H1 (cell line): ENCODE results near the gene ARHGAP6. TPM values are rescaled to one million over a fixed set of nuclear protein-coding genes. Genes with fewer than 3 reads are reported as not detected.

Source experiments
- CTCF ChIA-PET: fragments of 300-600 bp; sonication (Branson Sonifier 250); formaldehyde crosslinking; loops from one replicate; lab custom pipeline; 2021; ENCODE audit not compliant: partially characterized antibody; lab: Charles Lee
- POLR2A ChIA-PET: fragments of 300-600 bp; sonication (Branson Sonifier 250); formaldehyde crosslinking; loops from one replicate; lab custom pipeline; 2021; ENCODE audit warnings: inconsistent platforms; ENCODE audit not compliant: partially characterized antibody; lab: Charles Lee
- DNase-seq, 2 experiments: peaks; one replicate each; pipeline versions ENCODE4 v3.0.0 to v3.0.0-alpha.2; 2010 to 2022; ENCODE audit warnings: low spot score in 2 of 2, low read depth in 1 of 2, mixed read lengths in 1 of 2
- FAIRE-seq: peaks from 2 replicates; lab custom pipeline; 2011; peaks lifted over from hg19 to GRCh38; lab: Jason Lieb, UNC
- H2AFZ ChIP-seq: 2 replicates; pipeline ENCODE4 v1.8.1; 2012; ENCODE audit warnings: low read length, inconsistent platforms
- H2AK5ac ChIP-seq: 2 replicates; pipeline ENCODE4 v1.6.1; 2013; ENCODE audit warnings: low read depth, low read length
- H2BK120ac ChIP-seq: replicated peaks from 2 replicates; pipeline ENCODE3; 2013; ENCODE audit warnings: low read depth, low read length, inconsistent platforms
- H2BK12ac ChIP-seq: 2 replicates; pipeline ENCODE4 v1.6.1; 2013; ENCODE audit warnings: low read depth, low read length
- H2BK15ac ChIP-seq: 2 replicates; pipeline ENCODE4 v1.6.1; 2013; ENCODE audit warnings: low read length
- H2BK20ac ChIP-seq: 2 replicates; pipeline ENCODE4 v1.6.1; 2013; ENCODE audit warnings: low read length
- H2BK5ac ChIP-seq: 2 replicates; pipeline ENCODE4 v1.6.1; 2013; ENCODE audit warnings: low read depth, low read length
- H3K14ac ChIP-seq: 2 replicates; pipeline ENCODE4 v1.6.1; 2013; ENCODE audit warnings: inconsistent platforms; ENCODE audit not compliant: insufficient read length
- H3K18ac ChIP-seq: 2 replicates; pipeline ENCODE4 v1.6.1; 2013; ENCODE audit warnings: low read length; ENCODE audit errors: extremely low read depth
- H3K23ac ChIP-seq: 2 replicates; pipeline ENCODE4 v1.6.1; 2013; ENCODE audit warnings: inconsistent platforms; ENCODE audit not compliant: insufficient read length
- H3K23me2 ChIP-seq: 2 replicates; pipeline ENCODE4 v1.6.1; 2013; ENCODE audit warnings: low read depth, low read length
- H3K27ac ChIP-seq: 2 replicates; pipeline ENCODE4 v1.6.1; 2011; ENCODE audit warnings: low read depth, low read length, inconsistent platforms
- H3K27me3 ChIP-seq, 4 experiments: replicated peaks in 1 of 4; 1 replicate in 1 of 4; 2 replicates in 3 of 4; pipeline versions ENCODE4 v1.6.1 to v1.8.1; 2011 to 2013; ENCODE audit warnings: low read length in 3 of 4, mild to moderate bottlenecking in 3 of 4, inconsistent platforms in 2 of 4, mixed read lengths in 2 of 4, moderate library complexity in 1 of 4; ENCODE audit not compliant: control insufficient read depth in 3 of 4, insufficient read depth in 3 of 4; ENCODE audit errors: extremely low read depth in 1 of 4
- H3K36me3 ChIP-seq, 4 experiments: 2 replicates each; pipeline versions ENCODE4 v1.6.1 to v1.8.1; 2011 to 2013; ENCODE audit warnings: mild to moderate bottlenecking in 4 of 4, low read length in 3 of 4, moderate library complexity in 2 of 4, control low read depth in 1 of 4, inconsistent platforms in 1 of 4; ENCODE audit not compliant: insufficient read depth in 4 of 4, control insufficient read depth in 2 of 4
- H3K4ac ChIP-seq: replicated peaks from 2 replicates; pipeline ENCODE3; 2013; ENCODE audit warnings: low read length, low read depth, mixed read lengths, inconsistent platforms; ENCODE audit not compliant: insufficient read length
- H3K4me1 ChIP-seq, 4 experiments: replicated peaks in 1 of 4; 1 replicate in 1 of 4; 2 replicates in 3 of 4; pipeline versions ENCODE4 v1.6.1 to v1.8.1; 2011 to 2013; ENCODE audit warnings: low read length in 3 of 4, inconsistent platforms in 2 of 4, mixed read lengths in 1 of 4; ENCODE audit not compliant: insufficient read depth in 4 of 4, control insufficient read depth in 3 of 4
- H3K4me2 ChIP-seq, 2 experiments: 2 replicates each; pipeline versions ENCODE4 v1.6.1 to v1.8.1; 2011 to 2013; ENCODE audit warnings: low read depth in 2 of 2, low read length in 2 of 2, control low read depth in 1 of 2, inconsistent platforms in 1 of 2, mild to moderate bottlenecking in 1 of 2; ENCODE audit not compliant: insufficient read depth in 1 of 2
- H3K4me3 ChIP-seq, 4 experiments: fragments of 200-600, 300-600 bp in 1 of 4; sonication (generic), shearing (Covaris generic), sonication (Bioruptor Twin) in 1 of 4; 2 replicates each; pipeline versions ENCODE4 v1.5.1 to v1.8.1; 2011 to 2016; ENCODE audit warnings: low read length in 4 of 4, low read depth in 3 of 4, control low read depth in 2 of 4, inconsistent platforms in 2 of 4, mild to moderate bottlenecking in 2 of 4, mixed read lengths in 1 of 4, moderate library complexity in 1 of 4; ENCODE audit not compliant: insufficient read depth in 2 of 4; ENCODE audit errors: extremely low read depth in 1 of 4
- H3K56ac ChIP-seq: replicated peaks from 2 replicates; pipeline ENCODE3; 2013; ENCODE audit warnings: low read depth, mild to moderate bottlenecking, mixed read lengths, low read length, inconsistent platforms; ENCODE audit not compliant: insufficient read length
- H3K79me1 ChIP-seq: 2 replicates; pipeline ENCODE4 v1.6.1; 2013; ENCODE audit warnings: low read depth, low read length, control low read depth
- H3K79me2 ChIP-seq, 2 experiments: 2 replicates each; pipeline versions ENCODE4 v1.6.1 to v1.8.1; 2012 to 2013; ENCODE audit warnings: low read length in 2 of 2, mild to moderate bottlenecking in 2 of 2, inconsistent platforms in 1 of 2; ENCODE audit not compliant: insufficient read depth in 2 of 2, control insufficient read depth in 1 of 2
- H3K9ac ChIP-seq, 4 experiments: replicated peaks in 1 of 4; 1 replicate in 1 of 4; 2 replicates in 3 of 4; pipeline versions ENCODE4 v1.6.1 to v1.8.1; 2011 to 2013; ENCODE audit warnings: low read depth in 3 of 4, low read length in 3 of 4, control low read depth in 2 of 4, mild to moderate bottlenecking in 2 of 4, moderate library complexity in 2 of 4, inconsistent platforms in 1 of 4; ENCODE audit errors: extremely low read depth in 1 of 4
- H3K9me3 ChIP-seq, 2 experiments: 2 replicates each; pipeline versions ENCODE4 v1.6.1 to v1.8.1; 2012 to 2013; ENCODE audit warnings: mild to moderate bottlenecking in 2 of 2, moderate library complexity in 2 of 2, control low read depth in 1 of 2, inconsistent platforms in 1 of 2, low read depth in 1 of 2, low read length in 1 of 2, mixed read lengths in 1 of 2; ENCODE audit not compliant: insufficient read depth in 2 of 2
- H4K20me1 ChIP-seq, 2 experiments: replicated peaks in 1 of 2; 2 replicates each; pipeline versions ENCODE3 to v1.8.1; 2011 to 2013; ENCODE audit warnings: inconsistent platforms in 2 of 2, low read length in 2 of 2, mild to moderate bottlenecking in 1 of 2; ENCODE audit not compliant: insufficient read depth in 2 of 2, control insufficient read depth in 1 of 2
- H4K5ac ChIP-seq: 2 replicates; pipeline ENCODE4 v1.6.1; 2013; ENCODE audit warnings: low read length, low read depth, mixed read lengths, inconsistent platforms; ENCODE audit not compliant: insufficient read length
- H4K8ac ChIP-seq: 2 replicates; pipeline ENCODE4 v1.8.0; 2013; ENCODE audit warnings: mild to moderate bottlenecking, moderate library complexity, low read length, inconsistent platforms; ENCODE audit not compliant: insufficient read depth; ENCODE audit errors: extremely low read depth
- H4K91ac ChIP-seq: replicated peaks from 2 replicates; pipeline ENCODE3; 2013; ENCODE audit warnings: low read length, mixed read lengths, inconsistent platforms; ENCODE audit not compliant: insufficient read length
- BCL11A ChIP-seq, 2 experiments: IDR thresholded peaks; one replicate each; pipeline ENCODE4 v1.6.1; 2011; ENCODE audit warnings: low read depth in 2 of 2, low read length in 2 of 2, mild to moderate bottlenecking in 2 of 2
- BRCA1 ChIP-seq: IDR thresholded peaks from 2 replicates; pipeline ENCODE4 v1.6.1; 2012; ENCODE audit warnings: low read depth, low read length, improper control_type of control experiment
- EGR1 ChIP-seq: IDR thresholded peaks from 2 replicates; pipeline ENCODE4 v1.6.1; 2011; ENCODE audit warnings: low read depth, low read length, borderline replicate concordance
- GTF2F1 ChIP-seq: IDR thresholded peaks from 2 replicates; pipeline ENCODE4 v1.6.1; 2012; ENCODE audit warnings: low read depth, low read length, improper control_type of control experiment, borderline replicate concordance
- HDAC6 ChIP-seq: IDR thresholded peaks from one replicate; pipeline ENCODE4 v1.7.1; 2012; ENCODE audit warnings: low read depth, mild to moderate bottlenecking, inconsistent platforms, low read length, moderate library complexity
- NRF1 ChIP-seq: IDR thresholded peaks from 2 replicates; pipeline ENCODE4 v1.6.1; 2011; ENCODE audit warnings: mild to moderate bottlenecking, low read depth, low read length, improper control_type of control experiment
- PHF8 ChIP-seq: fragments of 200-600 bp; sonication (generic); conservative IDR thresholded peaks from 2 replicates; pipeline ENCODE4 v1.7.1; 2012; ENCODE audit warnings: low read depth, mild to moderate bottlenecking, inconsistent platforms, low read length, moderate library complexity
- POU5F1 ChIP-seq: IDR thresholded peaks from 2 replicates; pipeline ENCODE4 v1.6.1; 2011; ENCODE audit warnings: low read depth, mild to moderate bottlenecking, low read length, moderate library complexity
- RNF2 ChIP-seq: fragments of 200-900, 300-1000 bp; sonication (generic); IDR thresholded peaks from 2 replicates; pipeline ENCODE4 v1.7.1; 2016; ENCODE audit warnings: borderline replicate concordance, low read depth, mild to moderate bottlenecking, antibody characterized with exemption, low read length; ENCODE audit not compliant: poor library complexity, severe bottlenecking; ENCODE audit errors: missing control alignments
- SIX5 ChIP-seq: IDR thresholded peaks from 2 replicates; pipeline ENCODE4 v1.6.1; 2011; ENCODE audit warnings: mild to moderate bottlenecking, low read depth, low read length
- SP2 ChIP-seq: IDR thresholded peaks from 2 replicates; pipeline ENCODE4 v1.6.1; 2012; ENCODE audit warnings: mild to moderate bottlenecking, low read length, inconsistent platforms
- SP4 ChIP-seq: IDR thresholded peaks from 2 replicates; pipeline ENCODE4 v1.6.1; 2012; ENCODE audit warnings: low read length, inconsistent platforms
- TAF7 ChIP-seq: optimal IDR thresholded peaks from 2 replicates; pipeline ENCODE3; 2011; ENCODE audit warnings: low read depth, mild to moderate bottlenecking, inconsistent platforms, low read length, moderate library complexity, borderline replicate concordance
- YY1 ChIP-seq: IDR thresholded peaks from 2 replicates; pipeline ENCODE4 v1.6.1; 2011; ENCODE audit warnings: low read depth, mild to moderate bottlenecking, low read length
- WGBS, 2 experiments: shearing (Covaris generic) in 1 of 2; methylation state at CpG; one replicate each; pipeline versions ENCODE4 v1.1.6 to v1.1.7; 2013 to 2015; ENCODE audit warnings: low lambda C conversion rate in 2 of 2, mixed read lengths in 2 of 2, inconsistent platforms in 1 of 2, low coverage in 1 of 2, missing lambda C conversion rate in 1 of 2; ENCODE audit not compliant: insufficient replicate concordance in 2 of 2, insufficient coverage in 1 of 2, insufficient read length in 1 of 2; ENCODE audit errors: extremely low coverage in 1 of 2, missing lambda C conversion rate in 1 of 2; 5-methylcytosine and 5-hydroxymethylcytosine counted together
- polyA plus RNA-seq, 7 experiments: library from polyadenylated mRNA; depleted of rRNA in 3 of 7; stranded (reverse) in 5 of 7; unstranded in 2 of 7; fragments of >200 nt in 5 of 7; fragments of 200-250 nt in 2 of 7; gene quantifications; 1 replicate in 5 of 7; 2 replicates in 1 of 7; 4 replicates in 1 of 7; pipeline versions ENCODE4 v1.2.1 to v1.2.3, GENCODE V29; 2011 to 2013; ENCODE audit warnings: missing spikeins in 2 of 7, mixed read lengths in 2 of 7
- total RNA-seq: library from RNA; stranded (reverse); fragmentation: NEBNext Ultra II Directional; extraction: Animal tissue kit (Norgen Biotek cat#: 25700); gene quantifications from 2 replicates; pipeline ENCODE4 v1.2.1, GENCODE V29; 2021

The ARHGAP6 gene
- total and polyA plus RNA-seq, 2 of the 8 experiments (the other 6 are each of a cell fraction or from before 2014, with no cell fraction given), result 0.35 to 0.82 TPM

DNA sequence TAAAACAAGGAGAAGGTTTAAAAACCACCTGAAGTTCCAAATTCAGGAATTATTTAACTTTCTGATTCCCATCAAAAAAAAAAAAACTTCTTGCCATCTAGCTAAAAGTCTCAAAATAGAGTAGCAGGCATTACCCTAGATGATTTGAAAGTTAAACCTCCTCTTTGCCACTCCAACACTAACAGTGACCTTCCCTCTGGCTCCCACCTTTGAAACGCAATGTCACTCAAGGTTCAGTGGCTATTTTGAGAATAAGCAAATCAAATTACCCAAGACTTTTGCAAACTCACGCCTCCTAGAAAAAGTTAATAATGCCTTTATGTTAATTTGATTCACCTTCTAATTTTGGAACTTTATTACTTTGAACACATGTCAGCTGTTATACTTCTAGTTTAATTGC lies 103.2 kb downstream of the ARHGAP6 start:
- Histone ChIP-seq H3K4me1 (peaks cover 0 to 3% (median 0%) of the 10 kb centered on the region in 4 experiments; a peak in 2 of 7 replicates), H3K9ac (no peak overlapping the region), H2BK120ac (no peak overlapping the region), H2BK20ac (no peak overlapping the region), H3K79me2 (no peaks in the 10 kb centered on the region), H4K5ac (no peak overlapping the region), H4K91ac (no peak overlapping the region), H3K23ac (no peak overlapping the region), H4K8ac (no peak overlapping the region), H4K20me1 (peaks cover 0 to 5% of the 10 kb centered on the region in 2 experiments), H3K23me2 (no peaks in the 10 kb centered on the region), H2AFZ (no peak overlapping the region), H2BK15ac (no peak overlapping the region), H2AK5ac (no peak overlapping the region), H3K14ac (no peak overlapping the region), H3K4me2 (no peak overlapping the region), H3K27me3 (peaks cover 16 to 58% (median 42%) of the 10 kb centered on the region in 4 experiments), H3K56ac (no peak overlapping the region), H2BK12ac (no peak overlapping the region), H3K36me3 (no peaks in the 10 kb centered on the region), H2BK5ac (no peak overlapping the region), H3K4ac (no peak overlapping the region), H3K79me1 (no peaks in the 10 kb centered on the region), H3K4me3 (no peak overlapping the region), H3K9me3 (no peaks in the 10 kb centered on the region), H3K27ac (no peak overlapping the region)
- FAIRE-seq (no peak), DNase-seq (no peak)
- ChIA-PET POLR2A (no interaction called here), CTCF (no interaction called here)
- 87% methylated on average over 2 of the region's 2 CpGs; no CpG with 5 or more reads in 1 of the 2 experiments for WGBS, 2 experiments
- TF ChIP-seq BRCA1 (no peak), HDAC6 (no peak), POU5F1 (no peak), SP2 (no peak), SP4 (no peak), GTF2F1 (no peak), EGR1 (no peak), PHF8 (no peak), SIX5 (no peak), TAF7 (no peak), RNF2 (no peak), YY1 (no peak), NRF1 (no peak), BCL11A (IDR thresholded peaks at IDR 0.05; ENCODE audit: low read depth in 2 of 2, low read length in 2 of 2) (no peak)
- TF ChIP-seq, all 59 proteins: peak for 0
- H3K18ac ChIP-seq, result no peak overlapping the region
